HepG2 (cell line): ENCODE results near the gene INPP1. TPM values are rescaled to one million over a fixed set of nuclear protein-coding genes. Genes with fewer than 3 reads are reported as not detected.
A peak's percentile ranks its signal among the peaks of the same experiment; 100 is the strongest.

Source experiments
- ARHGAP35 ChIP-seq: sonication (generic); formaldehyde crosslinking; IDR thresholded peaks from 2 replicates; pipeline ENCODE4 v1.9.0; 2022; ENCODE audit warnings: mild to moderate bottlenecking, inconsistent platforms, moderate library complexity, missing genetic modification reagents, borderline replicate concordance
- CBX1 ChIP-seq: IDR thresholded peaks from one replicate; pipeline ENCODE4 v1.6.1; 2016; ENCODE audit warnings: antibody characterized with exemption, low read depth
- ERF ChIP-seq: IDR thresholded peaks from 2 replicates; pipeline ENCODE4 v1.6.1; 2018; ENCODE audit warnings: missing biosample characterization, missing genetic modification reagents
- NFE2L1 ChIP-seq: sonication (generic); formaldehyde crosslinking; IDR thresholded peaks from 2 replicates; pipeline ENCODE4 v1.4.0; 2020; ENCODE audit warnings: missing genetic modification reagents, mild to moderate bottlenecking, borderline replicate concordance
- TP53 ChIP-seq: sonication (generic); formaldehyde crosslinking; conservative IDR thresholded peaks from 2 replicates; pipeline ENCODE4 v1.4.0; 2020; ENCODE audit warnings: missing genetic modification reagents
- XRCC5 ChIP-seq: fragments of 200-400 bp; formaldehyde crosslinking; optimal IDR thresholded peaks from 2 replicates; pipeline ENCODE3; 2017; ENCODE audit warnings: mild to moderate bottlenecking, low read length
- ZC3H13 ChIP-seq: sonication (generic); formaldehyde crosslinking; IDR thresholded peaks from 2 replicates; pipeline ENCODE4 v1.8.1; 2023; ENCODE audit warnings: mild to moderate bottlenecking, missing genetic modification reagents, moderate library complexity
- ZFP37 ChIP-seq: sonication (generic); formaldehyde crosslinking; IDR thresholded peaks from 2 replicates; pipeline ENCODE4 v1.4.0; 2020; ENCODE audit warnings: missing genetic modification reagents, borderline replicate concordance
- ZNF124 ChIP-seq: sonication (generic); formaldehyde crosslinking; IDR thresholded peaks from 2 replicates; pipeline ENCODE4 v1.4.0; 2020; ENCODE audit warnings: missing genetic modification reagents
- ZNF224 ChIP-seq: sonication (generic); formaldehyde crosslinking; IDR thresholded peaks from 2 replicates; pipeline ENCODE4 v1.5.0; 2020; ENCODE audit warnings: mild to moderate bottlenecking, missing genetic modification reagents
- ZNF430 ChIP-seq: sonication (generic); formaldehyde crosslinking; IDR thresholded peaks from 2 replicates; pipeline ENCODE4 v1.9.0; 2021; ENCODE audit warnings: mild to moderate bottlenecking, missing genetic modification reagents
- ZNF660 ChIP-seq: sonication (generic); formaldehyde crosslinking; IDR thresholded peaks from 2 replicates; pipeline ENCODE4 v1.5.1; 2020; ENCODE audit warnings: mild to moderate bottlenecking, low read depth, missing genetic modification reagents, borderline replicate concordance
- polyA plus RNA-seq, 8 experiments: library from polyadenylated mRNA; depleted of rRNA in 3 of 8; stranded (reverse) in 7 of 8; unstranded in 1 of 8; fragments of >200 nt; fragmentation: Illumina TruSeq in 4 of 8; extraction: Trizol in 4 of 8; gene quantifications; 2 replicates each; pipeline versions ENCODE4 v1.2.1 to v1.2.3, GENCODE V29; 2011 to 2016; ENCODE audit warnings: low read depth in 4 of 8, missing spikeins in 1 of 8, mixed read lengths in 1 of 8; ENCODE audit not compliant: insufficient read depth in 1 of 8
- total RNA-seq, 5 experiments: library from RNA; depleted of rRNA; stranded (reverse); fragments of >200 nt; fragmentation: Illumina TruSeq; extraction: Trizol; gene quantifications; 2 replicates each; pipeline ENCODE4 v1.2.3, GENCODE V29; 2016; ENCODE audit warnings: low read depth in 1 of 5
- TF ChIP-seq, protein P1 (sequence below): sonication (generic); formaldehyde crosslinking; IDR thresholded peaks from 2 replicates; pipeline ENCODE4 v1.4.0; 2020; ENCODE audit warnings: missing genetic modification reagents
- TF ChIP-seq, protein P2 (sequence below): sonication (generic); formaldehyde crosslinking; IDR thresholded peaks from 2 replicates; pipeline ENCODE4 v1.8.1; 2023; ENCODE audit warnings: mild to moderate bottlenecking, missing genetic modification reagents
- TF ChIP-seq, protein P3 (sequence below): sonication (generic); formaldehyde crosslinking; conservative IDR thresholded peaks from 2 replicates; pipeline ENCODE4 v1.4.0; 2020; ENCODE audit warnings: missing genetic modification reagents
- TF ChIP-seq, protein P4 (sequence below): sonication (generic); formaldehyde crosslinking; IDR thresholded peaks from 2 replicates; pipeline ENCODE4 v1.4.0; 2020; ENCODE audit warnings: missing genetic modification reagents, borderline replicate concordance

INPP1 gene
- total and polyA plus RNA-seq, 2 of the 13 experiments (the other 11 are each of a cell fraction or from before 2014, with no cell fraction given): 10.0 to 13.3 TPM

DNA sequence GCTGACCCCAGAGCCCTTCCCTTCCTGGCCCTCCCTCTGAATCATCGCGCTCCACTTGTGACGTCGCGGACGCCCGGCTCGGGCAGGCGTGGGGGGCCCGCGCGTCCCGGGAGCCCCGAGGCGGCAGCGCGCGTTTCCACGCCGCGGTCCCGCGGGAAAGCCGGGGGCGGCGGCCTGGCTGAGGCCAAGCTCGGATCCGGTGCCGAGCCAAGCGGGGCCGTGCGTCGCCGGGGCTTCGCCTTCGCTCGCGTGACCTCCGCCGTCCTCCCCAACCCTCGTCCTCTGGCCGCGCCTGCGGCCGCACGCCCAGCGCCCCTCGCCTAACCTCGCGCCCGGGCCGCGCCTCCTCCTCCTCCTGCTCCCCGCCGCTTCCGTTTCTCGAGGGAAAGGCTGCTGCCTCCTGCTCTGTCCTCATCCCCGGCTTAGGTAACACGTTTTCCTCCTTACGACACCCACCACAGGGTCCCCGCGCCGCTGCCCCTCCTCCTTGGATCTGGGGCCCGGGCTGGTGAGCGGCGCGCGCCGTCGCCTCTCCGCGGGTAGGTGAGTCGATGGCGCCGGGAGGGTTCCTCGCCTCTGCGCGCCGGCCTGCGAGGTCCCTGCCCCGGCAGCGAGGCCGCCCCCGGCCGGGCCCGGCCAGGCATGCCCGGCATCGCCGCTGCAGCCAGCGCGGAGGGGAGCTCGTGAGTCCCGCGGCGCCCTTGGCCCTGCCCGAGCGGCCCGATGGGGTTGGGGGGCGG is at the start of gene INPP1 (continued):
- TF ChIP-seq, protein P1, sequence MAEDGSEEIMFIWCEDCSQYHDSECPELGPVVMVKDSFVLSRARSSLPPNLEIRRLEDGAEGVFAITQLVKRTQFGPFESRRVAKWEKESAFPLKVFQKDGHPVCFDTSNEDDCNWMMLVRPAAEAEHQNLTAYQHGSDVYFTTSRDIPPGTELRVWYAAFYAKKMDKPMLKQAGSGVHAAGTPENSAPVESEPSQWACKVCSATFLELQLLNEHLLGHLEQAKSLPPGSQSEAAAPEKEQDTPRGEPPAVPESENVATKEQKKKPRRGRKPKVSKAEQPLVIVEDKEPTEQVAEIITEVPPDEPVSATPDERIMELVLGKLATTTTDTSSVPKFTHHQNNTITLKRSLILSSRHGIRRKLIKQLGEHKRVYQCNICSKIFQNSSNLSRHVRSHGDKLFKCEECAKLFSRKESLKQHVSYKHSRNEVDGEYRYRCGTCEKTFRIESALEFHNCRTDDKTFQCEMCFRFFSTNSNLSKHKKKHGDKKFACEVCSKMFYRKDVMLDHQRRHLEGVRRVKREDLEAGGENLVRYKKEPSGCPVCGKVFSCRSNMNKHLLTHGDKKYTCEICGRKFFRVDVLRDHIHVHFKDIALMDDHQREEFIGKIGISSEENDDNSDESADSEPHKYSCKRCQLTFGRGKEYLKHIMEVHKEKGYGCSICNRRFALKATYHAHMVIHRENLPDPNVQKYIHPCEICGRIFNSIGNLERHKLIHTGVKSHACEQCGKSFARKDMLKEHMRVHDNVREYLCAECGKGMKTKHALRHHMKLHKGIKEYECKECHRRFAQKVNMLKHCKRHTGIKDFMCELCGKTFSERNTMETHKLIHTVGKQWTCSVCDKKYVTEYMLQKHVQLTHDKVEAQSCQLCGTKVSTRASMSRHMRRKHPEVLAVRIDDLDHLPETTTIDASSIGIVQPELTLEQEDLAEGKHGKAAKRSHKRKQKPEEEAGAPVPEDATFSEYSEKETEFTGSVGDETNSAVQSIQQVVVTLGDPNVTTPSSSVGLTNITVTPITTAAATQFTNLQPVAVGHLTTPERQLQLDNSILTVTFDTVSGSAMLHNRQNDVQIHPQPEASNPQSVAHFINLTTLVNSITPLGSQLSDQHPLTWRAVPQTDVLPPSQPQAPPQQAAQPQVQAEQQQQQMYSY (CRISPR knock-in tag): no peak
- no peak for TF ChIP-seq CBX1
- no peak for TF ChIP-seq NFE2L1
- TF ChIP-seq, protein P2, sequence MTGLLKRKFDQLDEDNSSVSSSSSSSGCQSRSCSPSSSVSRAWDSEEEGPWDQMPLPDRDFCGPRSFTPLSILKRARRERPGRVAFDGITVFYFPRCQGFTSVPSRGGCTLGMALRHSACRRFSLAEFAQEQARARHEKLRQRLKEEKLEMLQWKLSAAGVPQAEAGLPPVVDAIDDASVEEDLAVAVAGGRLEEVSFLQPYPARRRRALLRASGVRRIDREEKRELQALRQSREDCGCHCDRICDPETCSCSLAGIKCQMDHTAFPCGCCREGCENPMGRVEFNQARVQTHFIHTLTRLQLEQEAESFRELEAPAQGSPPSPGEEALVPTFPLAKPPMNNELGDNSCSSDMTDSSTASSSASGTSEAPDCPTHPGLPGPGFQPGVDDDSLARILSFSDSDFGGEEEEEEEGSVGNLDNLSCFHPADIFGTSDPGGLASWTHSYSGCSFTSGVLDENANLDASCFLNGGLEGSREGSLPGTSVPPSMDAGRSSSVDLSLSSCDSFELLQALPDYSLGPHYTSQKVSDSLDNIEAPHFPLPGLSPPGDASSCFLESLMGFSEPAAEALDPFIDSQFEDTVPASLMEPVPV (CRISPR knock-in tag): peak; percentile 97
- 0 out of 2 replicates have a peak, but pooled peaks have one; percentile 54 for TF ChIP-seq ERF
- TF ChIP-seq ZNF430 (CRISPR knock-in tag): peak; percentile 78; the same call in 1 of the 2 replicates
- TF ChIP-seq ZNF660 (CRISPR knock-in tag): no peak
- TF ChIP-seq XRCC5: no peak
- peak; percentile 74; the same call in 1 of the 2 replicates for TF ChIP-seq ZC3H13 (CRISPR knock-in tag)
- 0 out of 2 replicates have a peak, but pooled peaks have one; percentile 33 for TF ChIP-seq ZNF224
- TF ChIP-seq, protein P3, sequence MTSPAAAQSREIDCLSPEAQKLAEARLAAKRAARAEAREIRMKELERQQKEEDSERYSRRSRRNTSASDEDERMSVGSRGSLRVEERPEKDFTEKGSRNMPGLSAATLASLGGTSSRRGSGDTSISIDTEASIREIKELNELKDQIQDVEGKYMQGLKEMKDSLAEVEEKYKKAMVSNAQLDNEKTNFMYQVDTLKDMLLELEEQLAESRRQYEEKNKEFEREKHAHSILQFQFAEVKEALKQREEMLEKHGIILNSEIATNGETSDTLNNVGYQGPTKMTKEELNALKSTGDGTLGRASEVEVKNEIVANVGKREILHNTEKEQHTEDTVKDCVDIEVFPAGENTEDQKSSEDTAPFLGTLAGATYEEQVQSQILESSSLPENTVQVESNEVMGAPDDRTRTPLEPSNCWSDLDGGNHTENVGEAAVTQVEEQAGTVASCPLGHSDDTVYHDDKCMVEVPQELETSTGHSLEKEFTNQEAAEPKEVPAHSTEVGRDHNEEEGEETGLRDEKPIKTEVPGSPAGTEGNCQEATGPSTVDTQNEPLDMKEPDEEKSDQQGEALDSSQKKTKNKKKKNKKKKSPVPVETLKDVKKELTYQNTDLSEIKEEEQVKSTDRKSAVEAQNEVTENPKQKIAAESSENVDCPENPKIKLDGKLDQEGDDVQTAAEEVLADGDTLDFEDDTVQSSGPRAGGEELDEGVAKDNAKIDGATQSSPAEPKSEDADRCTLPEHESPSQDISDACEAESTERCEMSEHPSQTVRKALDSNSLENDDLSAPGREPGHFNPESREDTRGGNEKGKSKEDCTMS: no peak
- peak; percentile 26; the same call in 1 of the 2 replicates for TF ChIP-seq ZFP37 (CRISPR knock-in tag)
- TF ChIP-seq ZNF124: no peak; the same call in 1 of the 2 replicates
- no peak for TF ChIP-seq TP53 (CRISPR knock-in tag)
- TF ChIP-seq, protein P4, sequence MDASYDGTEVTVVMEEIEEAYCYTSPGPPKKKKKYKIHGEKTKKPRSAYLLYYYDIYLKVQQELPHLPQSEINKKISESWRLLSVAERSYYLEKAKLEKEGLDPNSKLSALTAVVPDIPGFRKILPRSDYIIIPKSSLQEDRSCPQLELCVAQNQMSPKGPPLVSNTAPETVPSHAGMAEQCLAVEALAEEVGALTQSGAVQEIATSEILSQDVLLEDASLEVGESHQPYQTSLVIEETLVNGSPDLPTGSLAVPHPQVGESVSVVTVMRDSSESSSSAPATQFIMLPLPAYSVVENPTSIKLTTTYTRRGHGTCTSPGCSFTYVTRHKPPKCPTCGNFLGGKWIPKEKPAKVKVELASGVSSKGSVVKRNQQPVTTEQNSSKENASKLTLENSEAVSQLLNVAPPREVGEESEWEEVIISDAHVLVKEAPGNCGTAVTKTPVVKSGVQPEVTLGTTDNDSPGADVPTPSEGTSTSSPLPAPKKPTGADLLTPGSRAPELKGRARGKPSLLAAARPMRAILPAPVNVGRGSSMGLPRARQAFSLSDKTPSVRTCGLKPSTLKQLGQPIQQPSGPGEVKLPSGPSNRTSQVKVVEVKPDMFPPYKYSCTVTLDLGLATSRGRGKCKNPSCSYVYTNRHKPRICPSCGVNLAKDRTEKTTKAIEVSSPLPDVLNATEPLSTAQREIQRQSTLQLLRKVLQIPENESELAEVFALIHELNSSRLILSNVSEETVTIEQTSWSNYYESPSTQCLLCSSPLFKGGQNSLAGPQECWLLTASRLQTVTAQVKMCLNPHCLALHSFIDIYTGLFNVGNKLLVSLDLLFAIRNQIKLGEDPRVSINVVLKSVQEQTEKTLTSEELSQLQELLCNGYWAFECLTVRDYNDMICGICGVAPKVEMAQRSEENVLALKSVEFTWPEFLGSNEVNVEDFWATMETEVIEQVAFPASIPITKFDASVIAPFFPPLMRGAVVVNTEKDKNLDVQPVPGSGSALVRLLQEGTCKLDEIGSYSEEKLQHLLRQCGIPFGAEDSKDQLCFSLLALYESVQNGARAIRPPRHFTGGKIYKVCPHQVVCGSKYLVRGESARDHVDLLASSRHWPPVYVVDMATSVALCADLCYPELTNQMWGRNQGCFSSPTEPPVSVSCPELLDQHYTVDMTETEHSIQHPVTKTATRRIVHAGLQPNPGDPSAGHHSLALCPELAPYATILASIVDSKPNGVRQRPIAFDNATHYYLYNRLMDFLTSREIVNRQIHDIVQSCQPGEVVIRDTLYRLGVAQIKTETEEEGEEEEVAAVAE (CRISPR knock-in tag): no peak
- TF ChIP-seq ARHGAP35 (CRISPR knock-in tag): peak; percentile 53; the same call in 1 of the 2 replicates
